NOMO-1 (cell line): ENCODE measurements around the gene EPHB2.
A peak's percentile ranks its signal among the peaks of the same experiment; 100 is the strongest.

Experiments
- DNase-seq, 2 experiments: peaks; one replicate each; lab custom pipeline; 2025; ENCODE audit not compliant: unreplicated experiment in 2 of 2; lab: John Stamatoyannopoulos, UW

Gene EPHB2

GRCh38 chr1:22749919-22750684 lies 39.5 kb downstream of the EPHB2 start:
- DNase-seq, result peak; percentile 39 to 64

- no peak for DNase-seq
Measured at GRCh38 chr1:22750685-22751051, 40.0 kb downstream of the EPHB2 start.

- no peak for DNase-seq
Measured at GRCh38 chr1:22751124-22751531, 40.5 kb downstream of the EPHB2 start.

GRCh38 chr1:22752339-22752738 lies 41.7 kb downstream of the EPHB2 start:
- no peak for DNase-seq

- DNase-seq, result no peak
Measured at GRCh38 chr1:22753481-22753971, 42.9 kb downstream of the EPHB2 start.

GRCh38 chr1:22754106-22754768 lies 43.6 kb downstream of the EPHB2 start:
- no peak for DNase-seq

GRCh38 chr1:22754824-22755223 lies 44.2 kb downstream of the EPHB2 start:
- DNase-seq, result no peak

GRCh38 chr1:22755641-22756040 lies 45.0 kb downstream of the EPHB2 start:
- DNase-seq, result no peak

- no peak for DNase-seq
Measured at GRCh38 chr1:22756125-22756735, 45.6 kb downstream of the EPHB2 start.

GRCh38 chr1:22760455-22760854 lies 49.8 kb downstream of the EPHB2 start:
- no peak for DNase-seq

GRCh38 chr1:22761101-22761500 lies 50.5 kb downstream of the EPHB2 start:
- DNase-seq, result no peak

GRCh38 chr1:22761821-22762220 lies 51.2 kb downstream of the EPHB2 start:
- no peak for DNase-seq

- DNase-seq, result no peak
Measured at GRCh38 chr1:22763487-22764200, 53.0 kb downstream of the EPHB2 start.

GRCh38 chr1:22767852-22768251 lies 57.2 kb downstream of the EPHB2 start:
- DNase-seq, result no peak

GRCh38 chr1:22769932-22770331 lies 59.3 kb downstream of the EPHB2 start:
- DNase-seq, result no peak

- DNase-seq, result no peak
Measured at GRCh38 chr1:22772014-22772413, 61.4 kb downstream of the EPHB2 start.

GRCh38 chr1:22773981-22774832 lies 63.6 kb downstream of the EPHB2 start:
- no peak for DNase-seq

GRCh38 chr1:22774833-22775182 lies 64.2 kb downstream of the EPHB2 start:
- DNase-seq, result no peak

- DNase-seq, result no peak
Measured at GRCh38 chr1:22775478-22775877, 64.8 kb downstream of the EPHB2 start.

GRCh38 chr1:22776035-22776613 lies 65.5 kb downstream of the EPHB2 start:
- no peak for DNase-seq
